Esophagus squamous epithelium (tissue), 5 donors: ENCODE results near the gene NCOA7. TPM values are rescaled to one million over a fixed set of nuclear protein-coding genes. Genes with fewer than 3 reads are reported as not detected.

Experiments used
- DNase-seq: peaks from one replicate; lab custom pipeline; 2025; lab: John Stamatoyannopoulos, UW
- H3K27ac ChIP-seq, 4 donors: fragments of 200-600 bp; sonication (generic); one replicate each; pipeline ENCODE4 v1.5.1; 2016 to 2019; ENCODE audit warnings: mild to moderate bottlenecking in 1 of 4
- H3K27me3 ChIP-seq, 4 donors: fragments of 200-600 bp; sonication (generic); 1 replicate in 3 of 4; 2 replicates in 1 of 4; pipeline versions ENCODE4 v1.5.1 to v1.6.0; 2017 to 2021; ENCODE audit warnings: antibody characterized with exemption in 1 of 4
- H3K36me3 ChIP-seq, 3 donors: fragments of 200-600 bp; sonication (generic); one replicate each; pipeline ENCODE4 v1.5.1; 2016 to 2019
- H3K4me1 ChIP-seq, 3 donors: fragments of 200-600 bp; sonication (generic); one replicate each; pipeline ENCODE4 v1.5.1; 2017 to 2019
- H3K4me3 ChIP-seq, 4 donors: fragments of 200-600 bp; sonication (generic); 1 replicate in 3 of 4; 2 replicates in 1 of 4; pipeline ENCODE4 v1.5.1; 2016 to 2019; ENCODE audit warnings: mild to moderate bottlenecking in 2 of 4, moderate library complexity in 1 of 4
- H3K9me3 ChIP-seq, 3 donors: fragments of 200-600 bp; sonication (generic); one replicate each; pipeline ENCODE4 v1.5.1; 2016 to 2019
- CTCF ChIP-seq, 6 experiments: fragments of 450-650 bp in 4 of 6; fragments of 200-600 bp in 2 of 6; sonication (generic) in 2 of 6; IDR thresholded peaks; one replicate each; pipeline ENCODE4 v1.5.1; 2016 to 2019; ENCODE audit warnings: antibody characterized with exemption in 6 of 6, mild to moderate bottlenecking in 4 of 6, moderate library complexity in 4 of 6
- POLR2A ChIP-seq, 4 donors: fragments of 450-650 bp; IDR thresholded peaks; one replicate each; pipeline ENCODE4 v1.6.1; 2017; ENCODE audit warnings: antibody characterized with exemption in 4 of 4, mild to moderate bottlenecking in 4 of 4, moderate library complexity in 3 of 4
- WGBS, 2 donors: methylation state at CpG; one replicate each; pipeline ENCODE4 v1.1.5; 2018; 5-methylcytosine and 5-hydroxymethylcytosine counted together
- intact Hi-C: fragments of 100-400 bp; cut with DNase I; formaldehyde crosslinking; loops from one replicate; pipeline ENCODE4 v1.15.0; 2022
- total RNA-seq, 4 donors: library from RNA; depleted of rRNA; stranded (reverse); fragments of >200 nt; gene quantifications; one replicate each; pipeline ENCODE4 v1.1.0, GENCODE V29; 2016
- donor health status: DM: yes; HTN: yes; CAD: no.

NCOA7 gene
- total RNA-seq, 4 donors from 2014 or later, result 30.9 to 85.1 (median 45.8) TPM

- no peak for DNase-seq
- Histone ChIP-seq H3K36me3 (peaks cover 0 to 22% (median 0%) of the 10 kb centered on the region in 3 donors), H3K27me3 (no peaks in the 10 kb centered on the region), H3K27ac (no peak overlapping the region), H3K4me1 (no peaks in the 10 kb centered on the region), H3K4me3 (no peak overlapping the region), H3K9me3 (no peaks in the 10 kb centered on the region)
- intact Hi-C loops, result loop anchor here (10.0 kb wide), 1 partner anchor 97 kb away; the partner anchor contains the start of gene HINT3
- TF ChIP-seq POLR2A (IDR thresholded peaks at IDR 0.05) (no peak), CTCF (IDR thresholded peaks at IDR 0.05) (no peak)
- 84 to 86% methylated on average over 6 of the region's 6 CpGs for WGBS, 2 donors
Observed at GRCh38 chr6:125857846-125858245, 67.1 kb downstream of the NCOA7 start.

GRCh38 chr6:125858427-125859320 lies 67.9 kb downstream of the NCOA7 start:
- no peaks in the 10 kb centered on the region for H3K9me3 ChIP-seq
- intact Hi-C loops, result loop anchor here (10.0 kb wide), 1 partner anchor 96 kb away; the partner anchor contains the start of gene HINT3
- peaks cover 0 to 22% (median 0%) of the 10 kb centered on the region in 3 donors for H3K36me3 ChIP-seq
- no peak overlapping the region for H3K27ac ChIP-seq
- no peaks in the 10 kb centered on the region for H3K27me3 ChIP-seq
- DNase-seq, result no peak
- H3K4me1 ChIP-seq, result no peaks in the 10 kb centered on the region
- TF ChIP-seq CTCF (IDR thresholded peaks at IDR 0.05), result peak in 5 of 6 experiments; percentile 60 to 79 (median 72)
- no peak for TF ChIP-seq POLR2A (IDR thresholded peaks at IDR 0.05)
- 53 to 56% methylated on average over 7 of the region's 7 CpGs for WGBS, 2 donors
- no peak overlapping the region for H3K4me3 ChIP-seq

GRCh38 chr6:125859727-125860126 lies 69.0 kb downstream of the NCOA7 start:
- Histone ChIP-seq H3K27me3 (no peaks in the 10 kb centered on the region), H3K27ac (no peak overlapping the region), H3K36me3 (peaks cover 0 to 22% (median 0%) of the 10 kb centered on the region in 3 donors), H3K9me3 (no peaks in the 10 kb centered on the region), H3K4me3 (no peak overlapping the region), H3K4me1 (no peaks in the 10 kb centered on the region)
- intact Hi-C loops, result loop anchor here (10.0 kb wide), 1 partner anchor 95 kb away; the partner anchor contains the start of gene HINT3
- no peak for TF ChIP-seq CTCF (IDR thresholded peaks at IDR 0.05)
- no peak for TF ChIP-seq POLR2A (IDR thresholded peaks at IDR 0.05)
- WGBS, 2 donors, result 83 to 84% methylated on average over 3 of the region's 3 CpGs
- DNase-seq, result no peak

- Histone ChIP-seq H3K27ac (no peak overlapping the region), H3K27me3 (no peaks in the 10 kb centered on the region), H3K4me3 (no peak overlapping the region), H3K9me3 (no peaks in the 10 kb centered on the region), H3K36me3 (no peaks in the 10 kb centered on the region), H3K4me1 (peaks cover 0 to 15% (median 4%) of the 10 kb centered on the region in 3 donors)
- intact Hi-C loops, result no loop called here
- no peak for DNase-seq
- TF ChIP-seq POLR2A (IDR thresholded peaks at IDR 0.05) (no peak), CTCF (IDR thresholded peaks at IDR 0.05) (no peak)
Observed at GRCh38 chr6:125863023-125863422, 72.3 kb downstream of the NCOA7 start.

- intact Hi-C loops, result no loop called here
- H3K36me3 ChIP-seq, result no peaks in the 10 kb centered on the region
- H3K4me3 ChIP-seq, result no peak overlapping the region
- TF ChIP-seq POLR2A (IDR thresholded peaks at IDR 0.05), result no peak
- TF ChIP-seq CTCF (IDR thresholded peaks at IDR 0.05), result no peak
- H3K27me3 ChIP-seq, result no peaks in the 10 kb centered on the region
- H3K9me3 ChIP-seq, result no peaks in the 10 kb centered on the region
- 29 to 51% methylated on average over 3 to 4 of the region's 4 CpGs for WGBS, 2 donors
- H3K4me1 ChIP-seq, result peaks cover 0 to 27% (median 4%) of the 10 kb centered on the region in 3 donors
- no peak overlapping the region for H3K27ac ChIP-seq
- DNase-seq, result no peak
Observed at GRCh38 chr6:125865015-125865414, 74.3 kb downstream of the NCOA7 start.
